Breast epithelium (tissue), 3 donors: ENCODE measurements around the gene COL4A2.

Experiments used
- POLR2A ChIP-seq: fragments of 450-650 bp; IDR thresholded peaks from one replicate; pipeline ENCODE4 v1.6.1; 2016; ENCODE audit warnings: antibody characterized with exemption, mild to moderate bottlenecking, moderate library complexity
- TF ChIP-seq, protein P1 (sequence below), 3 donors: fragments of 450-650 bp; IDR thresholded peaks; one replicate each; pipeline ENCODE4 v1.5.1; 2016 to 2017; ENCODE audit warnings: antibody characterized with exemption in 3 of 3, mild to moderate bottlenecking in 3 of 3, moderate library complexity in 3 of 3

- TF ChIP-seq, protein P1, sequence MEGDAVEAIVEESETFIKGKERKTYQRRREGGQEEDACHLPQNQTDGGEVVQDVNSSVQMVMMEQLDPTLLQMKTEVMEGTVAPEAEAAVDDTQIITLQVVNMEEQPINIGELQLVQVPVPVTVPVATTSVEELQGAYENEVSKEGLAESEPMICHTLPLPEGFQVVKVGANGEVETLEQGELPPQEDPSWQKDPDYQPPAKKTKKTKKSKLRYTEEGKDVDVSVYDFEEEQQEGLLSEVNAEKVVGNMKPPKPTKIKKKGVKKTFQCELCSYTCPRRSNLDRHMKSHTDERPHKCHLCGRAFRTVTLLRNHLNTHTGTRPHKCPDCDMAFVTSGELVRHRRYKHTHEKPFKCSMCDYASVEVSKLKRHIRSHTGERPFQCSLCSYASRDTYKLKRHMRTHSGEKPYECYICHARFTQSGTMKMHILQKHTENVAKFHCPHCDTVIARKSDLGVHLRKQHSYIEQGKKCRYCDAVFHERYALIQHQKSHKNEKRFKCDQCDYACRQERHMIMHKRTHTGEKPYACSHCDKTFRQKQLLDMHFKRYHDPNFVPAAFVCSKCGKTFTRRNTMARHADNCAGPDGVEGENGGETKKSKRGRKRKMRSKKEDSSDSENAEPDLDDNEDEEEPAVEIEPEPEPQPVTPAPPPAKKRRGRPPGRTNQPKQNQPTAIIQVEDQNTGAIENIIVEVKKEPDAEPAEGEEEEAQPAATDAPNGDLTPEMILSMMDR (IDR thresholded peaks at IDR 0.05), result no peak
- TF ChIP-seq POLR2A, result no peak
Measured at GRCh38 chr13:110556224-110556606, 249.1 kb downstream of the COL4A2 start.
